Heart left ventricle (tissue), 13 donors: Measurements from ENCODE around the gene RAPGEFL1.

Experiments
- POLR2A ChIP-seq, 2 donors: fragments of 450-650 bp; IDR thresholded peaks; one replicate each; pipeline ENCODE4 v1.6.1; 2017; ENCODE audit warnings: antibody characterized with exemption in 2 of 2, mild to moderate bottlenecking in 2 of 2, moderate library complexity in 2 of 2
- TF ChIP-seq, protein P1 (sequence below), 12 donors: fragments of 200-600 bp; sonication (generic) in 4 of 12; IDR thresholded peaks; one replicate each; pipeline versions ENCODE4 v1.5.0 to v1.8.0; 2018 to 2022; ENCODE audit warnings: antibody characterized with exemption in 12 of 12, mild to moderate bottlenecking in 5 of 12
- donor health status: ischemic (EF 13 %, LVEDD 7.1; RV severe dilation, severe dysfunction).
- donor health status: DM: no; HTN: yes; CAD: no.
- donor health status: DM: no; HTN: no; CAD: no.
- donor health status: ischemic (EF 25% LVEDD 6.9; RV normal size, moderate dysfunction).
- donor health status: ischemic (EF 25% LVEDD 5.7; RV mildly dilated, moderate dysfunction).
- donor health status: ischemic (EF 35%, LVEDD 5.7; RV mildly dilated, moderate dysfunction).
- donor health status: nonischemic (EF 11% LVEDD 7.7; RV severe dilation, severe dysfunction).
- donor health status: DM: yes; HTN: yes; CAD: no.
- donor health status: PGD.
- donor health status: ischemic (EF 29% LVEDD 5.4; RV normal size, mild dysfunction).
- donor health status: nonischemic (EF 23%, LVEDD 6.1; RV moderate dilation, normal function).

DNA sequence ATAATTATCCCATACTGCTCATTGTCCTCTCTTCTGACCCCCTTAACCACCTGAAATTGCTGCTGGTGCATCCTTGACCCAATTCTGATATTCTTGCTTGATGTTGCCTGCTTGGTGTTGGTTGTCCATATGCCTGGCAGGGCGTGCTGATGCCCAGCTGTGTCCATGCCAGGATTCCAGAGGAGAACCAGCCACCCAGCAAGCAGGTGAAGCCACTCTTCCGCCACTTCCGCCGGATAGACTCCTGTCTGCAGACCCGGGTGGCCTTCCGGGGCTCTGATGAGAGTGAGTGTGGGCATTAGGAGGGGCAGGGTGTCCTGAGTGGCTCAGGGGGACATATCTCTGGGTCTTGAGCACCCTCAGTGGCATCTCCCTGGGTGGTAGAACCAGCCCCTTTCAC, 11.4 kb downstream of the RAPGEFL1 start:
- TF ChIP-seq, protein P1, sequence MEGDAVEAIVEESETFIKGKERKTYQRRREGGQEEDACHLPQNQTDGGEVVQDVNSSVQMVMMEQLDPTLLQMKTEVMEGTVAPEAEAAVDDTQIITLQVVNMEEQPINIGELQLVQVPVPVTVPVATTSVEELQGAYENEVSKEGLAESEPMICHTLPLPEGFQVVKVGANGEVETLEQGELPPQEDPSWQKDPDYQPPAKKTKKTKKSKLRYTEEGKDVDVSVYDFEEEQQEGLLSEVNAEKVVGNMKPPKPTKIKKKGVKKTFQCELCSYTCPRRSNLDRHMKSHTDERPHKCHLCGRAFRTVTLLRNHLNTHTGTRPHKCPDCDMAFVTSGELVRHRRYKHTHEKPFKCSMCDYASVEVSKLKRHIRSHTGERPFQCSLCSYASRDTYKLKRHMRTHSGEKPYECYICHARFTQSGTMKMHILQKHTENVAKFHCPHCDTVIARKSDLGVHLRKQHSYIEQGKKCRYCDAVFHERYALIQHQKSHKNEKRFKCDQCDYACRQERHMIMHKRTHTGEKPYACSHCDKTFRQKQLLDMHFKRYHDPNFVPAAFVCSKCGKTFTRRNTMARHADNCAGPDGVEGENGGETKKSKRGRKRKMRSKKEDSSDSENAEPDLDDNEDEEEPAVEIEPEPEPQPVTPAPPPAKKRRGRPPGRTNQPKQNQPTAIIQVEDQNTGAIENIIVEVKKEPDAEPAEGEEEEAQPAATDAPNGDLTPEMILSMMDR (IDR thresholded peaks at IDR 0.05), result no peak
- TF ChIP-seq POLR2A (IDR thresholded peaks at IDR 0.05), result no peak
